Body of pancreas (tissue), 4 donors: Measurements from ENCODE around the gene MYO10.

ENCODE experiments used
- POLR2A ChIP-seq, 3 donors: fragments of 450-650 bp; IDR thresholded peaks; one replicate each; pipeline ENCODE4 v1.6.1; 2016; ENCODE audit warnings: antibody characterized with exemption in 3 of 3, mild to moderate bottlenecking in 2 of 3
- TF ChIP-seq, protein P1 (sequence below), 7 experiments: fragments of 450-650 bp in 4 of 7; fragments of 200-600 bp in 3 of 7; sonication (generic) in 3 of 7; IDR thresholded peaks; one replicate each; pipeline ENCODE4 v1.5.1; 2016 to 2019; ENCODE audit warnings: antibody characterized with exemption in 7 of 7

DNA sequence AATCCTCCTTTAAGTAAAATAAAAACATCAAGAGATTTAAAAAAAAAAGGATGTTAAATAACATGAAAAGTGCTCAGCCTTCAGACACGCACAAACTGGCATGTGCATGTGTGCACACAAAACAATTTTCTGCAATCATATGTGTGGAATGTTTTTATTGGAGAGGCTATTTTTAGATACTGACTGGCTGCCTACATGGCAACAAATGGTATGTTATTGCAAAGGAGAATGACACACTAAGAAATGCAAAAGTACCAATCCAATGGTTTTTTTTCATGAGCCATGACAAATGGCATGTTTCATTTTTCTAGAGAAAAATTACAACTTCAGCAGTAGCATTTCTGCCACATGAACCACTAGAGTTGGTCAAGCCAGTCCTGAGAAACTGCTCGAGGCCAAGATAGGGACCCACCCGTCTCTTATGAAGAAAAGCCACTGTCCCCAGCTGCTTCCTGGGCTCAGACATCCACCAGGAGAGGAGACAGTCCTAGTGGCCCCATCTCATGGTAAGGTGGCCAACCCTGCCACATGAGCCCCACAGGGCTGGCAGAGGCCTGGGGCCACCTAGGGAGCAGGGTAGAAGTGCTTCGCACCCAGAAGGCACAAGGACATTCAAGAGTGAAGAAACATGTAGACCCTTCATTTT, 116.4 kb downstream of the MYO10 start:
- TF ChIP-seq, protein P1, sequence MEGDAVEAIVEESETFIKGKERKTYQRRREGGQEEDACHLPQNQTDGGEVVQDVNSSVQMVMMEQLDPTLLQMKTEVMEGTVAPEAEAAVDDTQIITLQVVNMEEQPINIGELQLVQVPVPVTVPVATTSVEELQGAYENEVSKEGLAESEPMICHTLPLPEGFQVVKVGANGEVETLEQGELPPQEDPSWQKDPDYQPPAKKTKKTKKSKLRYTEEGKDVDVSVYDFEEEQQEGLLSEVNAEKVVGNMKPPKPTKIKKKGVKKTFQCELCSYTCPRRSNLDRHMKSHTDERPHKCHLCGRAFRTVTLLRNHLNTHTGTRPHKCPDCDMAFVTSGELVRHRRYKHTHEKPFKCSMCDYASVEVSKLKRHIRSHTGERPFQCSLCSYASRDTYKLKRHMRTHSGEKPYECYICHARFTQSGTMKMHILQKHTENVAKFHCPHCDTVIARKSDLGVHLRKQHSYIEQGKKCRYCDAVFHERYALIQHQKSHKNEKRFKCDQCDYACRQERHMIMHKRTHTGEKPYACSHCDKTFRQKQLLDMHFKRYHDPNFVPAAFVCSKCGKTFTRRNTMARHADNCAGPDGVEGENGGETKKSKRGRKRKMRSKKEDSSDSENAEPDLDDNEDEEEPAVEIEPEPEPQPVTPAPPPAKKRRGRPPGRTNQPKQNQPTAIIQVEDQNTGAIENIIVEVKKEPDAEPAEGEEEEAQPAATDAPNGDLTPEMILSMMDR (IDR thresholded peaks at IDR 0.05) = no peak
- TF ChIP-seq POLR2A (IDR thresholded peaks at IDR 0.05) = no peak
